ENCODE data around the gene CFAP97D2. TPM values are rescaled to one million over a fixed set of nuclear protein-coding genes. Genes with fewer than 3 reads are reported as not detected.
A peak's percentile ranks its signal among the peaks of the same experiment; 100 is the strongest.

CFAP97D2 gene
- total RNA-seq, 1 donor: not detected

- TF ChIP-seq CTCF (IDR thresholded peaks at IDR 0.05; ENCODE audit: insufficient read depth, low read length): no peak
- DNase-seq (ENCODE audit: low read depth): peak; percentile 14
- H3K4me3 ChIP-seq (ENCODE audit: low read depth, low read length): no peak overlapping the region
Observed at GRCh38 chr13:114219392-114219791, 40.3 kb downstream of the CFAP97D2 start.

- TF ChIP-seq CTCF (IDR thresholded peaks at IDR 0.05; ENCODE audit: insufficient read depth, low read length): no peak
- H3K4me3 ChIP-seq (ENCODE audit: low read depth, low read length): no peak overlapping the region
- peak; percentile 67 for DNase-seq (ENCODE audit: low read depth)
Observed at GRCh38 chr13:114222461-114222968, 43.5 kb downstream of the CFAP97D2 start.

GRCh38 chr13:114224201-114224600, 45.1 kb downstream of the CFAP97D2 start:
- DNase-seq (ENCODE audit: low read depth): no peak
- TF ChIP-seq CTCF (IDR thresholded peaks at IDR 0.05; ENCODE audit: insufficient read depth, low read length): no peak
- no peak overlapping the region for H3K4me3 ChIP-seq (ENCODE audit: low read depth, low read length)

- H3K4me3 ChIP-seq (ENCODE audit: low read depth, low read length): no peak overlapping the region
- no peak for DNase-seq (ENCODE audit: low read depth)
- no peak for TF ChIP-seq CTCF (IDR thresholded peaks at IDR 0.05; ENCODE audit: insufficient read depth, low read length)
Observed at GRCh38 chr13:114225610-114226009, 46.6 kb downstream of the CFAP97D2 start.

- H3K4me3 ChIP-seq (ENCODE audit: low read depth, low read length): no peak overlapping the region
- DNase-seq (ENCODE audit: low read depth): no peak
- no peak for TF ChIP-seq CTCF (IDR thresholded peaks at IDR 0.05; ENCODE audit: insufficient read depth, low read length)
Observed at GRCh38 chr13:114226088-114226487, 47.0 kb downstream of the CFAP97D2 start.

GRCh38 chr13:114226699-114227323, 47.8 kb downstream of the CFAP97D2 start:
- TF ChIP-seq CTCF (IDR thresholded peaks at IDR 0.05; ENCODE audit: insufficient read depth, low read length): peak; percentile 97
- H3K4me3 ChIP-seq (ENCODE audit: low read depth, low read length): no peak overlapping the region
- peak; percentile 87 for DNase-seq (ENCODE audit: low read depth)

GRCh38 chr13:114227528-114227927, 48.5 kb downstream of the CFAP97D2 start:
- DNase-seq (ENCODE audit: low read depth): no peak
- TF ChIP-seq CTCF (IDR thresholded peaks at IDR 0.05; ENCODE audit: insufficient read depth, low read length): no peak
- H3K4me3 ChIP-seq (ENCODE audit: low read depth, low read length): no peak overlapping the region

All from fibroblast of the aortic adventitia (primary cell).